K562 (cell line): Measurements from ENCODE around the gene PRKACG. TPM values are rescaled to one million over a fixed set of nuclear protein-coding genes. Genes with fewer than 3 reads are reported as not detected.

ENCODE experiments used
- GMEB1 ChIP-seq: fragments of 250-450 bp; sonication (Bioruptor Pico); IDR thresholded peaks from 2 replicates; pipeline ENCODE4 v1.4.0; 2020; ENCODE audit warnings: mild to moderate bottlenecking
- HCFC1 ChIP-seq: IDR thresholded peaks from 2 replicates; pipeline ENCODE4 v1.6.1; 2012; ENCODE audit warnings: low read depth, low read length, improper control_type of control experiment
- HMBOX1 ChIP-seq: sonication (generic); IDR thresholded peaks from 2 replicates; pipeline ENCODE4 v1.6.1; 2016
- MTA1 ChIP-seq: fragments of 450-650 bp; IDR thresholded peaks from 2 replicates; pipeline ENCODE4 v1.6.1; 2017; ENCODE audit warnings: borderline replicate concordance
- NONO ChIP-seq, 2 experiments: fragments of 200-400 bp in 1 of 2; fragments of 450-650 bp in 1 of 2; formaldehyde crosslinking in 1 of 2; IDR thresholded peaks; 2 replicates each; pipeline ENCODE4 v1.6.1; 2017; ENCODE audit warnings: low read depth in 2 of 2, mild to moderate bottlenecking in 2 of 2, moderate library complexity in 2 of 2, low read length in 1 of 2
- PHF20 ChIP-seq: fragments of 450-650 bp; IDR thresholded peaks from 2 replicates; pipeline ENCODE4 v1.6.1; 2018; ENCODE audit not compliant: partially characterized antibody
- RAD21 ChIP-seq, 2 experiments: fragments of 250-450 bp in 1 of 2; fragments of 450-650 bp in 1 of 2; sonication (Bioruptor Pico) in 1 of 2; formaldehyde crosslinking in 1 of 2; IDR thresholded peaks in 1 of 2; conservative IDR thresholded peaks in 1 of 2; 2 replicates each; pipeline versions ENCODE4 v1.4.0 to v1.8.0; 2020 to 2022; ENCODE audit warnings: mild to moderate bottlenecking in 2 of 2, moderate library complexity in 1 of 2
- RB1 ChIP-seq: fragments of 450-650 bp; IDR thresholded peaks from 2 replicates; pipeline ENCODE4 v1.6.1; 2017; ENCODE audit warnings: low read depth, mild to moderate bottlenecking
- RBM15 ChIP-seq: fragments of 200-400 bp; formaldehyde crosslinking; IDR thresholded peaks from 2 replicates; pipeline ENCODE4 v1.6.1; 2018; ENCODE audit warnings: mild to moderate bottlenecking, low read length, moderate library complexity; ENCODE audit not compliant: insufficient read depth
- SLC30A9 ChIP-seq: fragments of 250-450 bp; sonication (Bioruptor Pico); IDR thresholded peaks from 2 replicates; pipeline ENCODE4 v1.8.0; 2022; ENCODE audit warnings: mild to moderate bottlenecking, moderate library complexity
- XRCC4 ChIP-seq: IDR thresholded peaks from one replicate; pipeline ENCODE4 v1.6.1; 2011; ENCODE audit not compliant: insufficient read depth, insufficient read length; ENCODE audit errors: extremely low read depth
- ZBTB40 ChIP-seq, 2 experiments: fragments of 450-650 bp in 1 of 2; sonication (generic) in 1 of 2; formaldehyde crosslinking in 1 of 2; IDR thresholded peaks; 2 replicates each; pipeline versions ENCODE4 v1.7.1 to v1.9.0; 2016 to 2022; ENCODE audit warnings: inconsistent platforms in 1 of 2, mild to moderate bottlenecking in 1 of 2, missing genetic modification reagents in 1 of 2
- ZC3H4 ChIP-seq: sonication (generic); formaldehyde crosslinking; IDR thresholded peaks from 2 replicates; pipeline ENCODE4 v1.9.0; 2021; ENCODE audit warnings: missing genetic modification reagents, borderline replicate concordance
- ZKSCAN8 ChIP-seq: fragments of 200-800 bp; sonication (Bioruptor generic); IDR thresholded peaks from 2 replicates; pipeline ENCODE4 v1.6.1; 2016; ENCODE audit warnings: missing genetic modification characterization, missing compliant biosample characterization
- ZNF274 ChIP-seq: IDR thresholded peaks from 2 replicates; pipeline ENCODE4 v1.6.1; 2011; ENCODE audit warnings: low read depth, mild to moderate bottlenecking, low read length, moderate library complexity, borderline replicate concordance
- polyA plus RNA-seq, 8 experiments: library from polyadenylated mRNA; depleted of rRNA in 4 of 8; stranded (reverse) in 5 of 8; unstranded in 3 of 8; fragments of >200 nt; fragmentation: Nextera tagmentation in 2 of 8; fragmentation: Illumina TruSeq in 1 of 8; extraction: Ambion mirVana in 2 of 8; extraction: Trizol in 1 of 8; gene quantifications; 2 replicates each; pipeline versions ENCODE4 v1.2.1 to v1.2.3, GENCODE V29; 2011 to 2014; ENCODE audit warnings: inconsistent platforms in 1 of 8, missing spikeins in 1 of 8
- total RNA-seq, 7 experiments: library from RNA; depleted of rRNA in 6 of 7; stranded (reverse); fragments of >200 nt in 6 of 7; fragmentation: Illumina TruSeq in 2 of 7; extraction: Trizol in 2 of 7; gene quantifications; 2 replicates each; pipeline versions ENCODE4 v1.2.1 to v1.2.3, GENCODE V29; 2011 to 2021; ENCODE audit warnings: low replicate concordance in 1 of 7

PRKACG gene
- total and polyA plus RNA-seq, 9 of the 15 experiments (the other 6 are each of a cell fraction or from before 2014, with no cell fraction given): not detected

GRCh38 chr9:69035438-69036308 is 21.8 kb upstream of the PRKACG start, which contains the start of gene FXN (continued):
- TF ChIP-seq RB1: peak; percentile 91
- TF ChIP-seq ZKSCAN8 (CRISPR knock-in tag): no peak
- TF ChIP-seq MTA1: no peak
- TF ChIP-seq ZC3H4: no peak
- no peak for TF ChIP-seq RBM15
- peak in 1 of 2 experiments; percentile 64; a peak in 2 of 4 replicates for TF ChIP-seq NONO (IDR thresholded peaks at IDR 0.05; ENCODE audit: low read depth in 2 of 2, low read length in 1 of 2)
- TF ChIP-seq HMBOX1: no peak
- peak; percentile 54 for TF ChIP-seq PHF20
- no peak for TF ChIP-seq ZNF274
- TF ChIP-seq SLC30A9 (CRISPR knock-in tag): no peak
- TF ChIP-seq XRCC4: no peak
- peak; percentile 54 for TF ChIP-seq HCFC1
- peak; percentile 64 to 75 for TF ChIP-seq RAD21 (CRISPR knock-in tag; conservative IDR thresholded peaks at IDR 0.05 in 1 of 2, IDR thresholded peaks at IDR 0.05 in 1 of 2)
- TF ChIP-seq GMEB1 (CRISPR knock-in tag): peak; percentile 89
- 0 out of 2 replicates have a peak, but pooled peaks have one; percentile 19 for TF ChIP-seq ZBTB40 (IDR thresholded peaks at IDR 0.05)
- TF ChIP-seq ZBTB40 (CRISPR knock-in tag; IDR thresholded peaks at IDR 0.05): no peak; the same call in 1 of the 2 replicates
